Kidney tubule cell (primary cell): Measurements from ENCODE around the gene DMD.

ENCODE experiments used
- DNase-seq: peaks from one replicate; pipeline ENCODE4 v3.0.0-alpha.2; 2018; ENCODE audit warnings: low spot score

Gene DMD

DNA sequence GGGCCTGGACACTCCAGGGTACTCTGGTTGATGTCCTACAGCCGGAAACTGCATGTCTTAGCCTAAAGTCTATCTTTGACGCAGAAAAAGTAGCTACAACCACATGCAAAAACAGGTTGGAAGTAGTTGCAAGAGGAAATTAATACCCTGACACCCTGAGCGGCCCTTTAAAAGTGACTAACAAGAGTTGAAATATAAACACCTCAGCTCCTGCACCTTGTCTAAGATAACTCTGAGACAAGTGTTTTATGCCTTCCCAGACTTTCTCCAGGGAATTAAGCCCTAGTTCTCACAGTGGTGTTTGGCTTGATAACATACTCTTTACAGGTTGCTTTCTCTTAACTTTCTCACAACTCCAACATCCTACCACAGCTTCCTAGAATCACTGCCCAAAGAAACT lies 943.1 kb downstream of the DMD start:
- no peak for DNase-seq

DNA sequence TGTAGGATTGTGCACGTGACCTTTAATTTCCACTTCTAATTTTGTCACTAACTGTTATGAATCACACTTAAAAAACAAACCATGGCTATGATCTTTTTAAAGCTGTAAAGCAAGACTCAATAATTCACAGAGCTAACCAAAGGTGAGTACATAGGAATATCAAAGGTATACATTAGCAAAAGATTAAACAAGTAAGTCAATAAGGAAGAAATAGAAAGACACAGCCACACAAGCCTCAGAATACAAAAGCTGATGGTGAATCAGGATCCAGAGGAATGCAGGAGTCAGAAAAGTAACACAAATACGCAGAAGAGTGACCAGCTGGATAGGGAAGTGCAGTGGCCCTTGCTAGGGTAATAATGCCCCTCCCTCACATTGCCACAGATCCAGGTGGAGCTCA lies 943.6 kb downstream of the DMD start:
- DNase-seq = no peak

DNA sequence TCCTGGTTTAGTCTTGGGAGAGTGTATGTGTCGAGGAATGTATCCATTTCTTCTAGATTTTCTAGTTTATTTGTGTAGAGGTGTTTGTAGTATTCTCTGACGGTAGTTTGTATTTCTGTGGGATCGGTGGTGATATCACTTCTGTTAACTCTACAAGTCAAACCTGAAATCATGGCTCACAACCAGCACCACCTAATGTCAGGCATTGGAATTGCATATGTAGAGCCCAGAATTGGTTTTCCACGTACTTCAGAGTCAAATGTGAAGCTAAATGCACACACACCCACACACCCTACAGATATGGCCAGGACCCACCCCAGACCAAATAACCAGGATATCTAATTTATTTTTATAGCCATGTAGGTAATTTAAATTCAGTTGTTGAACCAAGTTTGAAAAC lies 964.7 kb downstream of the DMD start:
- peak; percentile 26 for DNase-seq

DNA sequence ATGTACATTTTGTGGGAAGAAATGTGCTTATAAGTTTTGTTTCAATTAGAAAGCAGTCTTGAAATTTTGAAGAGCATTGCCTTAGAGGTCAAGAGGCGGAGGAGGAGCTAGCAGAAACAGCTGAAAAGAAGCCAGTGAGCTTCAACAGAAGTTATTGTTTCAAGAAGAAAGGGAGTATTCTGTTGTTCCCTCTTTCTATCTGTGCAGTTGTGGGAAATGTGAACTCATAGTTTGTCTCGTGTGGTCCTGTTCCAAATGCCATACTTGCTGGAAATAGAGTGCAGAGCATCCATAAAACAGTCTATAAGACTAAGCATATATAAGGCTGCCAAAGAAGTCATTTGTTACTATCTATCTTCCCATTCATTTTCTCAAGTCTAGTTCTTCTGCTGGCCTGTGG lies 1015.7 kb downstream of the DMD start:
- DNase-seq = no peak

DNA sequence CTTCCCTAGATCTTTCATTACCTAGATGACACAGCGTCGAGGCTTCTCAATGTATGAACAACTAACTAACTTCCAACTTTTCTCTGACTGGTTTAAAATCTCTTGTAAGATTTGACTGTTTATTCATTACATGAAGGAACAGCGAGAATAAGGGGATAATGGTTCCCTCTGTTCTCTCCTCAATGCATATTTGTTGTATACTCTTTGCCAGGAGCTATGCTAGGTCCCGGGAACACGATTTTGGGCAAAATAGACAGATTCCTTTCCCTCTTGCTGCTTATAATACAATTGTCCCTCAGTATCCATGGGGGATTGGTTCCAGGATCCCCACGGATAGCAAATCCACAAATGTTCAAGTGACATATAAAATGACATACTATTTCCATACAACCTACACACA lies 1020.0 kb downstream of the DMD start:
- DNase-seq = no peak

DNA sequence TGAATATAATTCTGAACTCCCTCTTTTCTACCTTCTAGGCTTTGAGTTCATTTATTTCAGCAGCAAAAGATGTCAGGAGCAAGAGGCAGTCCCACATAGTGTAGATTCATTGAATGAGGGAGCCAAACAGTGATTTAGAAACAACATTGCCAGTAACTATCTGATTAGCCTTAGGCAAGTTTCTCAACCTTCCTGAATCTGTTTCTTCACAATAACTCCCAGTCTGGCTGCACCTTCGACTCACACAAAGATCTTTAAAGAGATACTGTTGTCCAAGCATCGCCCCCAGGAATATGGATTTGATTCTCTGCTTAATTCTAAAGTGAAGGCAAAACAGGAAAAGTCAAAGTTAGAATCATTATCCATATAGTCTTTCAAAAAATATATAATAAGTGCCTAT lies 1026.2 kb downstream of the DMD start:
- no peak for DNase-seq

DNA sequence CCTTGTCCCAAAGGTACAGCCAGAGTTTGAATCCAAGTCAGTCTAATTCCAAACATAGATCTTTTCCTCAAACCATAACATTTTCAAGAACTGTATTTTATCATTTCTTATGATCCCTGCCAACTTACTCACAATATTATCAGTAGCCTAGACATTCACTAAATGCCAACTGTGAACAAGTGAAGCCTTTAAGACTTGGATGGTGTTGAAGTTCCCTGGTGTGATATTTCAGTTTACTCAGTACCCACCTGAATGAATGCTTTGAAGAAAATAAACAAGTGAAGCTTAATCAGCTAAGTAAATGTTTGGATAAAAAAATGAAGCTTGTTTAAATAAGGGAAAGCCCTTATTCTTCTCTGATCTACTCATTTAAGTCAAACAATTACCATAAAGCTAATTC lies 1028.3 kb downstream of the DMD start:
- no peak for DNase-seq

DNA sequence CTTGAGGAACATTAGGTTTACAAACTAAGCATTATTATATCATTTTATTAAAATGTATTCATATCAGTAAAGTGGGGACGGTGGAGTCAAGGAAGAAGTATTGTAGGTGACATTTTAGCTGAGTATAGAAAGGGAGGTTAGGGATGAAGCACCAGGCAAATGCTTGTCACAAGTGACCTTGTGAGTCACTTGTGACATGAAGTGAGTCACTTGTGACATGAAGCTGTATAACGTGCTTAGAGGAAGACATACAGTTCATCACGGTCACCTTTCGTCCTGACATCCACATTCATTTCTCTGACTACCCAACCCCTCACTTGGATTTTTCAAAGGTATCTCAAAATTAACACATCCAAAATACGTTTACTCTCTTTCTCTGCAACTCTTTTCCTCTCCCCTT lies 1034.8 kb downstream of the DMD start:
- no peak for DNase-seq

DNA sequence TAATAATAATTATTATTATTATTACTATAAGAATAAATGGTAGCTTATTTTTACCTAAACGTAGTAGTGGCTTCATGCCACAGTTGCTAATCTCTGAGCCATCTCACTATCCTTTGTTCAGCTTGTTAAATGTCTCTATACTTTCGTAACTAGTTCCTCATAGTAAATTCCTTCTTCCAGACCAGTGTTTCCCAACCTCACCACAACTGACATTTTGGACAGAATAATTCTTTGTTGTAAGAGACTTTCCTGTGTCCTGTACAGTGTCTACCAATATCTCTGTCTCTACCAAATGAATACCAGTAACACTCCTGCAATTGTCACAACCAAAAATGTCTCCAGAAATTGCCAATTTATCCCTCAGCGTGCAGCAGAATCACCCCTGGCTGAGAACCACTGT lies 1040.9 kb downstream of the DMD start:
- DNase-seq = no peak

DNA sequence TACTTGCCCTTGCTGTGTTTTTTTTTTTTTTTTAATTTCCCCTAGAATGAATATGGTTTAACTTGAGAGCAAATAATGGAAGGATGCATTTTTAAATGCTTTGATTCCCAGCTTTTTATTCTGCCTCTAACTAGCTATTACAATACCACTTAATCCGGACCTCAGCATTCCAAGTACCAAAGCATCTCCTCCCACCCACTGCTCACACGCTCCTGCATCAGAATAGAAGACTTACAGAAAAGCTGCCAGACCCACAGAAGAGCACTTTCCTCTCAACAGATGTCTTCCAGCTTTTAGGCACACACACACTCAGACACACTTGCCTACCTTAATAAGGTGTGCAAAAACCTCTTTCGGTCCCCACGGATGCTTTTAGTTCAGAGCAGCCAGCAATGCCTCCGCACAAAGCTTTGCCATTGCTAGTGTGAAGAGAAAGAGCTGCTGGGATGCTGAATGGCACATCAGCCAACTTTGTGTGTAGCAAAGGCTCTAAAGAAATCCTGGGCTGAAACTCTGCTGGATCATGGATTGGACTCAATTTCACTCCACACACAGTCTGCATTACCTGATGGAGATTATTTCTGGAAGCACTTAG lies 1056.2 kb downstream of the DMD start:
- no peak for DNase-seq

DNA sequence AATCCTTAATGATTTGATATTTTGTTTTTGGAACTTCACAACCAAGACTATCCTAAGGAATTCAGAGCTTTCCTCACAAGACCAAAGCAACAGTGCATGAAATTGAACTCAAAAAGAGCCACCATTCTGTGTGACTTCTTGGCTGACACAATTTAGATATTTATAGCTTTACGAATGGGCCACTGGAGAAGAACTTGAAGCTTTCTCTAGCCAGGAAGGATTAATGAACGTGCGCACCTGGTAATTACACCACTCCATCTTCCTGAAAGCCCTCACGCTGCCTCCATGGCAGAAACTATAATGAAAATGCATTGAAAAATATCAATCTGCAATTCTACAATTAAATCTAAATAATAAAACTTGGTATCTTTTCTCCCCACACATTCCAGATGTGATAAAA lies 1057.8 kb downstream of the DMD start:
- DNase-seq = no peak

DNA sequence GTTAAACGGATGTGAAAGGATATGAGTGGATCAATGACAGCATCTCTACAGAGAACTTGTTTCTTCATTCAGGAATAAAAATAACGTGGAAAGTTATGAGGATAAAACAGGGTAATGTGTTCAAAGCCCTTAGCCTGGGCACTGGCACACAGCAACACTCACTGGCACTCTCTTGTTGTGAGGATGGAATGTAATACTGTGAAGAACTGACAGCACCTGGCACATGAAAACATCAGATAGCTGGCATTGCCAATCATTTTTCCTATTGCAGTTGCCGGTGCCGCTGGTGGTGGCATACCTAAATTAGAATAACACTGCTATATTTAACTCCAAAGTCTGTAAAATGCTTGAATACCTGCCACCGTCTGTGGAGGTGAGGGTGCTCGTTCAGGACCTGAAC lies 1061.2 kb downstream of the DMD start:
- no peak for DNase-seq

DNA sequence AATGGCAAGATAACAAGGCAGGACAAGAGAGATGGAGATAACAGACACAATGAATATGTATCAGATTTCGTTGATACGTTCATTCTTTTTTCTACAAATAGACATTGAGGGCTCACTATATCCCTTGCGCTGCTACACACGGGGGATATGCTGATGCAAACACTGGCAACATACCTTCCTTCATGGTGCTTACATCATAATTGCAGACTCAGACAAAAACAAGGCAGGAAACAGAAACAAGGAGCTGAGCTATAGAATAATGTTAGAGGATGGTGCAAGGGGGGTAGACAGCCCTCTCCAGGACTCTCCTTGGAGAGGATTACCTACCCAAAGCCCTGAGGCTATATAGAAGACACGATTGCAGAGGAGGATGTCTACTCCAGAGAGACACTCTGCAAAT lies 1069.5 kb downstream of the DMD start:
- no peak for DNase-seq

DNA sequence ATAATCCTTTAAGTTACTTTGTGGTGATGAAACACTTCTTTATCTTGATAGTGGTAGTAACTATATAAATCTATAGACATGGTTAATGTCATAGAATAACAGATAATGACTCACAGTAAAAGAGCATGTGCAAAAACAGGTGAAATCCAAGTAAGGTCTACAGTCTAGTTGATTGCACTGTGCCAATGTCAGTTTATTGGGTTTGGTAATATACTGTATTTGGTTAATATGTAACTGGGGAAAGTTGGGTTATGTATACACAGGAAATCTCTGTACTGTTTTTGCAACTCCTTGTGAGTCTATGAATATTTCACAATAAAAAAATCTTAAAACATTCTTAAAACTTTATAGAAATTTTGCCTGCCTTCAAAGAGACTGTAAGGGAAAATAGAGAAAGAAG lies 1071.9 kb downstream of the DMD start:
- DNase-seq = no peak

DNA sequence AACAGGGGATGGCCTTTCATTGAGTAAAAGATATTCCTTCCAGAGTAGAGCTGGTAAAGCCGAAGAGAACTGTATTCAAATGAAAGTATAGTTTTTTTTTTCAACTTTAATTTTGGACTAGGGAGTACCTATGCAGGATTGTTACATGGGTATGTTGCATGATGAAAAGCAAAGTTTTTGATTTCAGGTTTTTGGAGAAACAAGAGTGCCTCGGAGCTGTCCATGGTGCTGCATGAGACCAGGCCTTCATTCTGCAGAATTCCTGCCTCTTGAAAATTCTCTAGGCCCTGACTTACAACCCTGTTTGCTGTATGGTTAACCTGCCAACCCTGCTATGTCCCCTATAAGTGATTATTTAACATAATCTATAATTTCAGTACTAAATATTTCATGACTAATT lies 1073.8 kb downstream of the DMD start:
- no peak for DNase-seq

DNA sequence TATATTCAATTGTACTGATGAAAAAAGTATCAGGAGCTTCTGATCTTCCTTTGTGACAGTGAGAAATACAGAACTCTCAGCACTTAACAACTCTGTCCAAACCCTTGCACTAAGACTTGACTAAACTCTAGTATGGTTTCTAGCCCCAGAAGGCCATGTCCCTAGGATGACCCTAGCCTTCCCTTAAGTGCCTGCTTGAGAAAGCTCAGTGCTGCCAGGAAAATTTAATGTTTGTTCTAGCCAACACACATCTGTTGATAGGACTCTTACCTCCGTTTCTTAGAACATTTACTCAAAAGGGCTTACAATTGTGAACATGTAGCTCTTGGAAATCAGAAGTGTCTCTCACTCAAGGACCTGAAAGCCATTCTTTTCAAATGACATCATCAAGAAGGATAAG lies 1084.4 kb downstream of the DMD start:
- DNase-seq = no peak

DNA sequence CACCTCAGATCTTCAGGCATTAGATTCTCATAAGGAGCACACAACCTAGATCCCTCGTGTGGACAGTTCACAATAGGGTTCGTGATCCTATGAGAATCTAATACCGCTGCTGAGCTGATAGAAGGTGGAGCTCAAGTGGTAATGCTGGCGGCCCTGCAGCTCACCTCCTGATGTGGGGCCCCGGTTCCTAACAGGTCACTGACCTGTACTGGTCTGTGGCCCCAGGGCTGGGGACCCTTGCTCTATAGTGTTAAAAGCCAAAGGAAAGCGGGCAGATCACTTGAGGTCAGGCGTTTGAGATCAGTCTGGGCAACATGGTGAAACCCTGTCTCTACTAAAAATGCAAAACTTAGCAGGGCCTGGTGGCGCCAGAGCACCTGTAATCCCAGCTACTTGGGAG lies 1092.5 kb downstream of the DMD start:
- no peak for DNase-seq

DNA sequence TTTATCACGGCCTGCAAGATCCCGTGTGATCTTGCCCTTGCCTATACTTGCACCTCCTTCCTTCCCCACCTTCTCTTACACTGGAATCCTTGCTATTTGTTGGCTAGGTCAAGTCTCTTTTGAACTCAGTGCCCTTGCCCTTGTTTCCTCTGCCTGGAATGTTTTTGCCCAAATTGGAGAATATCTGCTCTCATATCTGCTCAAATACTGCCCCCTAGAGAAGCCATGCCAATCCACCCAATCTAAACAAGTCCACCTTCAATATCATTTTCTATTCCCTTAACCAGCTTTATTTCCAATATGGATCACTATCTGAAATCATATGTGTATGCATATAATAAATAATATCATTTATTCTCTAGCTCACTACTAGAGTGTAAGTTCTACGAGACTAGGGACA lies 1095.3 kb downstream of the DMD start:
- DNase-seq = peak; percentile 4

DNA sequence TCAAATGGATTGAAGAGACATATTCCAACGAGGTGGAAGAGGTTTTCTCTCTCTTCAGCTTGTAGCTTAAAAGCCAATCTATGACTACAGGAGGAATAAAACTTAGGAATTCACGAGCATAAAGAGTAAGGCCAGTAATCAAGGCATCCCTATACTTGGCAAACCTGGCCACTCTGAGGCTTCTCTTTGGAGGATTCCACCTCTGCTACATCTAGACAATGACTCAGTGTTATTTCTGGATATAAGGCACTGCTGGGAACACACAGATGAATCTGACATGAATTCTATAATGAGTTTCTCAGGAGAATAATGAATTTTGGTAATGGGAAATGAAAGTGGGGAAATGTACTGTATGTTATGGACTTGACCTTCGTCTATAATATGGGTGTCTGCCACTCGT lies 1123.7 kb downstream of the DMD start:
- no peak for DNase-seq

DNA sequence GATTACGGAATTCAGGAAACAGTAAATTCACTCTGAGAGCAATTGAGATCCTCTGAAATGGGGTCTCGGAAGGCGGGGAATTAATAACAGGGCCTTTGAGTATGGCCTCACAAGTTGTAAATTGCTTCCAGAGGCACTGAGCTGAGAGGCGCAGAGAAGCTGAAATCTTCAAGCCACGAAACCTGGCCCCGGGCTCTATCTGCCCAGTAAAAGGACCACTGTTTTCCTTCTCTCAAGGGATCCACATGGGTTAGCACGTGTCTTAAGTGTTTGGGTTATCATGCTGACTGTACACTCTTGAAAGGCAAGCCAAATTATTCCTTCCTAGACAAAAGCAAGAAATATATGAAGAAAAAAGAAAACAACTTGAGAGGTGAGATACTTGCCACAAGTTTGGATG lies 1126.6 kb downstream of the DMD start:
- DNase-seq = no peak

DNA sequence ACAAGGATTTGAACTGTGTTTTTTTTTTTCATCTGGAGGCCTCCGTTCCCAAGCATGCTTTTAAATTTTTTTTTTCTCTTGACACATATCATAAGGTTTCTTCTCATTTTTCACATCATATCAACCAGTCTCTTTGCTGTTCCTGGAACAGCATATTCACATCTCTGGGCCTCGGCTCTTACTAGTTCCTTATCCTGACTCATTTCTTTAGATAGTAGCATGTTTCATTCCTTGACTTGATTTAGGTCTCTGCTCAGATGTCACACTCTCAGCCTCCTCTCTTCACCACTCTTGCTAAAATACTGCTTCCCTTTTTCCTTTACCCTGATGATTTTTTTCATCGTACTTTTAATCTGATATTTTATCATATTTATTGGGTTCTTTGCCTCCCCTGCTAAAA lies 1163.1 kb downstream of the DMD start:
- no peak for DNase-seq

DNA sequence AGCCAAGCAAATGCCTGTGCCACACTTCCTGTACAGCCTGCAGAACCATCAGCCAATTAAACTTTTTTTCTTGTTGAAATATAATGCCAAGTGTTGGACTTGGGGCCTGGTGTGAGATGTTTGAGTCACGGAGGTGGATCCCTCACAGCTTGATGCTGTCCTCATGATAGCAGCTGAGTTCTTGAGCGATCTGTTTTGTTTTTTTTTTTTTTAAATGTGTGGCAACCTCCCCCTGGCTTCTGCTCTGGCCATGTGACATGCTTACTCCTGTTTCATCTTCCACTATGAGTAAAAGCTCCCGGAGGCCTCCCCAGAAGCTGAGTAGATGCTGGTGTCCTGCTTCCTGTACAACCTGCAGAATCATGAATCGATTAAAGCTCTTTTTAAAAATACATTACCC lies 1166.2 kb downstream of the DMD start:
- no peak for DNase-seq

DNA sequence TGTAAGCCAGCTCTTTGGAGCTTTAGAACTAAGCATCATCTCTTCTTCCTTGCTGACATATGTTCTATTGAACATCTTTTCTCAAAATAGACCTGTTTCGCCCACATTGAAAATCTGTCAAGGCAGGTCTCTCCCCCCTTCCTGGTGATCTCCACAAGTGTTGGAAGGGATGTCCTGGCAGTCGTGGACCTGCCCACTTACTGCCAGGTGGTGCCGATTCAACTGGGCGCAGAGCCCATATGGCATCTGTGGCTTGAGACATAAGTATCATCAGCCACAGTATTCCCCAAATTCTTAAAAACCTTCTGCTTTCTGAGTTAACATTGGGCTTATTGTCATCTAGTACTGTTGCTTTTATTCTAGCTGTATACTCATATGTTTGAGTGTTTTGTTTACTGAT lies 1170.2 kb downstream of the DMD start:
- DNase-seq = no peak

DNA sequence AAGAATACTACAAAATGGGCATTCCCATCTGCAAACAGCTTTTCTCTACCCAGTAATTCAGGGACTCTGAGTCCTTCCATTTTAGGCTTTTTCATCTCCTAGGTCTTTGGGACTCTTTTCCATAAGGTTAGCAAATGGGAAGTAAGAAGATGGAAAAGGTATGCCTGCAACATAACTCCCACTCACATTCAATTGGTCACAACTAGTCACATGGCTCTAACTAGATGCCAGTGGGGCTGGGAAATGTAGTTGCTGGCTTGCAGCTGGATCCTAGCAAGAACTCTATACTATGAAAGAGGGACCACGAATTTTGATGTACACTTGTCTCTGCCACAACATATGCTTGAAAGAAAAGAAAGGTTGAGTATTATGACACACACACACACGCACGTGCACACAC lies 1184.6 kb downstream of the DMD start:
- DNase-seq = no peak

DNA sequence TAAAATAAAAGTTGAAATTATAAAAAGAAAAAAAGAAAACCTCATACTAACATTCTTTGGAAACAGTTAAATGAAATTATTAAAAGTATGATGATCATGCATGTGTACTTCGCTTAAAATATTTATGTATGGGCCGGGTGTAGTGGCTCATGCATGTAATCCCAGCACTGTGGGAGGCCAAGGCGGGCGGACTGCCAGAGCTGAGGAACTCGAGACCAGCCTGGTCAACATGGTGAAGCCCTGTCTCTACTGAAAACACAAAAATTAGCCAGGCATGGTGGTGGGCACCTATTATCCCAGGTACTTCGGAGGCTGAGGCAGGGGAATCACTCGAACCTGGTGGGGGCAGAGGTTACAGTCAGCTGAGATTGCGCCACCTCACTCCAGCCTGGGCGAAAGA lies 1187.3 kb downstream of the DMD start:
- DNase-seq = no peak
